OCI-LY3 (cell line): ENCODE measurements around the gene ISG15.

Experiments
- H2AFZ ChIP-seq: fragments of 200-600, 300-600 bp; shearing (Covaris generic); 2 replicates; pipeline ENCODE4 v1.6.0; 2014; ENCODE audit warnings: antibody characterized with exemption, low read depth, low read length
- H3K27ac ChIP-seq: fragments of 200-600, 300-600 bp; sonication (generic); 2 replicates; pipeline ENCODE4 v1.5.1; 2014; ENCODE audit warnings: mild to moderate bottlenecking, low read length, moderate library complexity, mixed read lengths
- H3K27me3 ChIP-seq: fragments of 200-600, 300-600 bp; sonication (generic); 2 replicates; pipeline ENCODE4 v1.6.1; 2014; ENCODE audit warnings: low read depth, low read length, mixed read lengths
- H3K36me3 ChIP-seq: fragments of 200-600, 300-600 bp; sonication (generic); replicated peaks from 2 replicates; pipeline ENCODE3; 2014; ENCODE audit warnings: low read depth, low read length, mixed read lengths
- H3K4me1 ChIP-seq: fragments of 300-600, 200-600 bp; sonication (generic); 2 replicates; pipeline ENCODE4 v1.6.1; 2014; ENCODE audit warnings: low read length, mixed read lengths
- H3K4me2 ChIP-seq: fragments of 200-600, 300-600 bp; sonication (generic); 2 replicates; pipeline ENCODE4 v1.6.1; 2014; ENCODE audit warnings: low read length, mixed read lengths
- H3K4me3 ChIP-seq: fragments of 300-600, 200-600 bp; sonication (generic); 2 replicates; pipeline ENCODE4 v1.5.1; 2014; ENCODE audit warnings: antibody characterized with exemption, mild to moderate bottlenecking, low read length, moderate library complexity
- H3K79me2 ChIP-seq: fragments of 300-600, 200-600 bp; shearing (Covaris generic); 2 replicates; pipeline ENCODE4 v1.6.1; 2014; ENCODE audit warnings: mild to moderate bottlenecking, low read length, mixed read lengths
- H3K9ac ChIP-seq: fragments of 300-600, 200-600 bp; shearing (Covaris generic); 2 replicates; pipeline ENCODE4 v1.6.0; 2014; ENCODE audit warnings: mild to moderate bottlenecking, low read length, moderate library complexity
- H3K9me3 ChIP-seq: fragments of 200-600, 300-600 bp; shearing (Covaris generic); 2 replicates; pipeline ENCODE4 v1.6.1; 2014; ENCODE audit warnings: low read length, mixed read lengths; ENCODE audit not compliant: insufficient read depth
- H4K20me1 ChIP-seq: fragments of 200-600, 300-600 bp; sonication (generic); 2 replicates; pipeline ENCODE4 v1.6.1; 2016; ENCODE audit warnings: low read length, mixed read lengths; ENCODE audit not compliant: insufficient read depth
- EZH2phosphoT487 ChIP-seq: fragments of 200-600 bp; shearing (Covaris generic); IDR thresholded peaks from 2 replicates; pipeline ENCODE4 v1.6.1; 2018; ENCODE audit warnings: antibody characterized with exemption, mixed run types, low read depth
- TF ChIP-seq, protein P1 (sequence below): fragments of 200-600, 300-600 bp; sonication (generic); IDR thresholded peaks from 2 replicates; pipeline ENCODE4 v1.5.1; 2014; ENCODE audit warnings: antibody characterized with exemption, low read length, low read depth

Gene ISG15

GRCh38 chr1:1050577-1051052, 37.3 kb downstream of the ISG15 start:
- H3K36me3 ChIP-seq: no peaks in the 10 kb centered on the region
- H3K4me3 ChIP-seq: peak overlapping the region; percentile 76
- H3K79me2 ChIP-seq: no peaks in the 10 kb centered on the region
- H3K9ac ChIP-seq: no peak overlapping the region
- H3K27me3 ChIP-seq: no peaks in the 10 kb centered on the region
- no peaks in the 10 kb centered on the region for H4K20me1 ChIP-seq
- peak overlapping the region; percentile 91 for H3K4me2 ChIP-seq
- peaks cover 6% of the 10 kb centered on the region for H3K4me1 ChIP-seq
- H2AFZ ChIP-seq: no peak overlapping the region
- no peaks in the 10 kb centered on the region for H3K9me3 ChIP-seq
- TF ChIP-seq EZH2phosphoT487: no peak
- TF ChIP-seq, protein P1, sequence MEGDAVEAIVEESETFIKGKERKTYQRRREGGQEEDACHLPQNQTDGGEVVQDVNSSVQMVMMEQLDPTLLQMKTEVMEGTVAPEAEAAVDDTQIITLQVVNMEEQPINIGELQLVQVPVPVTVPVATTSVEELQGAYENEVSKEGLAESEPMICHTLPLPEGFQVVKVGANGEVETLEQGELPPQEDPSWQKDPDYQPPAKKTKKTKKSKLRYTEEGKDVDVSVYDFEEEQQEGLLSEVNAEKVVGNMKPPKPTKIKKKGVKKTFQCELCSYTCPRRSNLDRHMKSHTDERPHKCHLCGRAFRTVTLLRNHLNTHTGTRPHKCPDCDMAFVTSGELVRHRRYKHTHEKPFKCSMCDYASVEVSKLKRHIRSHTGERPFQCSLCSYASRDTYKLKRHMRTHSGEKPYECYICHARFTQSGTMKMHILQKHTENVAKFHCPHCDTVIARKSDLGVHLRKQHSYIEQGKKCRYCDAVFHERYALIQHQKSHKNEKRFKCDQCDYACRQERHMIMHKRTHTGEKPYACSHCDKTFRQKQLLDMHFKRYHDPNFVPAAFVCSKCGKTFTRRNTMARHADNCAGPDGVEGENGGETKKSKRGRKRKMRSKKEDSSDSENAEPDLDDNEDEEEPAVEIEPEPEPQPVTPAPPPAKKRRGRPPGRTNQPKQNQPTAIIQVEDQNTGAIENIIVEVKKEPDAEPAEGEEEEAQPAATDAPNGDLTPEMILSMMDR: no peak; the same call in 1 of the 2 replicates
- no peak overlapping the region; the same call in 1 of the 2 replicates for H3K27ac ChIP-seq

- H3K79me2 ChIP-seq: no peaks in the 10 kb centered on the region
- H3K4me1 ChIP-seq: peaks cover 6% of the 10 kb centered on the region
- TF ChIP-seq, protein P1: no peak
- TF ChIP-seq EZH2phosphoT487: no peak
- H3K4me3 ChIP-seq: peak overlapping the region; percentile 76
- no peak overlapping the region for H3K9ac ChIP-seq
- no peak overlapping the region; the same call in 1 of the 2 replicates for H3K27ac ChIP-seq
- H3K27me3 ChIP-seq: no peaks in the 10 kb centered on the region
- no peaks in the 10 kb centered on the region for H3K36me3 ChIP-seq
- H2AFZ ChIP-seq: no peak overlapping the region
- H3K9me3 ChIP-seq: no peaks in the 10 kb centered on the region
- peak overlapping the region; percentile 91 for H3K4me2 ChIP-seq
- H4K20me1 ChIP-seq: no peaks in the 10 kb centered on the region
Observed at GRCh38 chr1:1051127-1051810, 38.0 kb downstream of the ISG15 start.

GRCh38 chr1:1052003-1052840, 38.9 kb downstream of the ISG15 start:
- Histone ChIP-seq H4K20me1 (no peaks in the 10 kb centered on the region), H3K4me3 (no peak overlapping the region), H3K27me3 (no peaks in the 10 kb centered on the region), H3K27ac (no peak overlapping the region), H3K79me2 (no peaks in the 10 kb centered on the region), H3K9ac (no peak overlapping the region), H3K4me2 (no peak overlapping the region), H3K36me3 (no peaks in the 10 kb centered on the region), H3K4me1 (peaks cover 6% of the 10 kb centered on the region), H3K9me3 (no peaks in the 10 kb centered on the region), H2AFZ (no peak overlapping the region)
- TF ChIP-seq, protein P1: no peak
- no peak for TF ChIP-seq EZH2phosphoT487

GRCh38 chr1:1053022-1053421, 39.7 kb downstream of the ISG15 start:
- Histone ChIP-seq H3K4me3 (no peak overlapping the region), H3K4me1 (peaks cover 6% of the 10 kb centered on the region), H3K27ac (no peak overlapping the region), H3K4me2 (no peak overlapping the region), H3K9me3 (no peaks in the 10 kb centered on the region), H3K9ac (no peak overlapping the region), H2AFZ (no peak overlapping the region), H3K27me3 (no peaks in the 10 kb centered on the region), H4K20me1 (no peaks in the 10 kb centered on the region), H3K79me2 (no peaks in the 10 kb centered on the region), H3K36me3 (no peaks in the 10 kb centered on the region)
- TF ChIP-seq, protein P1: no peak
- no peak for TF ChIP-seq EZH2phosphoT487
